Spinal cord (tissue), 10 donors: ENCODE data around the gene KREMEN2. TPM values are rescaled to one million over a fixed set of nuclear protein-coding genes. Genes with fewer than 3 reads are reported as not detected.
"Not testable (repeated sequence)": the region's sequence is repeated elsewhere in the genome, so short reads cannot be mapped to it uniquely, and the experiment has no call there.

Experiments
- DNase-seq, 6 donors: peaks; one replicate each; pipeline versions ENCODE4 v3.0.0 to v3.0.0-alpha.2; 2013 to 2015; ENCODE audit warnings: low spot score in 6 of 6, low read depth in 4 of 6
- H3K27ac ChIP-seq: one replicate; pipeline ENCODE4 v1.5.1; 2013; ENCODE audit warnings: low read depth, low read length, control low read depth
- H3K27me3 ChIP-seq: one replicate; pipeline ENCODE4 v1.6.1; 2013; ENCODE audit warnings: low read length; ENCODE audit not compliant: control insufficient read depth, insufficient read depth
- H3K36me3 ChIP-seq: one replicate; pipeline ENCODE4 v1.6.1; 2013; ENCODE audit warnings: low read length; ENCODE audit not compliant: control insufficient read depth, insufficient read depth
- H3K4me1 ChIP-seq: one replicate; pipeline ENCODE4 v1.6.1; 2013; ENCODE audit warnings: low read length; ENCODE audit not compliant: control insufficient read depth, insufficient read depth
- H3K4me3 ChIP-seq: one replicate; pipeline ENCODE4 v1.5.1; 2013; ENCODE audit warnings: low read depth, low read length, control low read depth
- H3K9me3 ChIP-seq: one replicate; pipeline ENCODE4 v1.6.1; 2013; ENCODE audit warnings: low read length; ENCODE audit not compliant: control insufficient read depth, insufficient read depth
- WGBS: methylation state at CpG from one replicate; pipeline ENCODE4 v1.1.5; 2013; ENCODE audit warnings: missing lambda C conversion rate; ENCODE audit not compliant: insufficient coverage; 5-methylcytosine and 5-hydroxymethylcytosine counted together
- polyA plus RNA-seq, 2 donors: library from polyadenylated mRNA; unstranded; fragments of 120-200 nt; gene quantifications; one replicate each; pipeline ENCODE4 v1.2.1, GENCODE V29; 2013; ENCODE audit not compliant: insufficient read length in 2 of 2
- total RNA-seq, 2 donors: library from RNA; depleted of rRNA in 1 of 2; stranded (reverse); fragments of 120-200 nt in 1 of 2; fragments of >200 nt in 1 of 2; gene quantifications; one replicate each; pipeline versions ENCODE4 v1.2.3 to v1.2.4, GENCODE V29; 2013 to 2014
- donor health status: healthy.

KREMEN2 gene
- total and polyA plus RNA-seq, 4 donors = 0.17 to 1.6 (median 0.82) TPM

GRCh38 chr16:2938206-2938605 is 25.9 kb upstream of the KREMEN2 start:
- WGBS = 95% methylated on average over 9 of the region's 12 CpGs
- H3K4me1 ChIP-seq = no peaks in the 10 kb centered on the region

DNA sequence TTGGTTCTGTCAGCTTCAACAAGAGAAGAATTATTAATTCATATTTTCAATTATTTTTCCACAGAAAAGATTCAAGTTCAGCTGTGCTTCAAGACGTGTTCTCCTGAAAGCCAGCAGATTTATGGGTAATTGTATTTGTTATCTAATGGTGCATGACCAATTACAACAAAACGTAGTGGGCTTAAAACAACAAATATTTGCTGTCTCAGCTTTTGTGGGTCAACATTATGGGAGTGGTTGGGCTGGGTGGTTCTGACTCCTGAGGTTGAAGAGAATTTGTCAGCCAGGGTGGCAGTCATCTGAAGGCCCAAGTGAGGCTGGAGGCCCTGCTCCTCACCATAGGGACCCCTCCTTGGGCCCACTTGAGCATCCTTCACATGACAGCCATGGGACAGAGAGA is 24.1 kb upstream of the KREMEN2 start:
- H3K36me3 ChIP-seq = peaks cover 83% of the 10 kb centered on the region
- no peaks in the 10 kb centered on the region for H3K27me3 ChIP-seq
- no peaks in the 10 kb centered on the region for H3K4me1 ChIP-seq
- no peak for DNase-seq
- no CpG with 5 or more reads among the region's 2 CpGs for WGBS
- no peaks in the 10 kb centered on the region for H3K9me3 ChIP-seq
- no peak overlapping the region for H3K4me3 ChIP-seq
- H3K27ac ChIP-seq = no peak overlapping the region

More at GRCh38 chr16:2938206-2938605, 25.9 kb upstream of the KREMEN2 start:
- Histone ChIP-seq H3K4me3 (no peak overlapping the region), H3K36me3 (peaks cover 89% of the 10 kb centered on the region), H3K27me3 (no peaks in the 10 kb centered on the region), H3K27ac (no peak overlapping the region), H3K9me3 (no peaks in the 10 kb centered on the region)
- DNase-seq = no peak

DNA sequence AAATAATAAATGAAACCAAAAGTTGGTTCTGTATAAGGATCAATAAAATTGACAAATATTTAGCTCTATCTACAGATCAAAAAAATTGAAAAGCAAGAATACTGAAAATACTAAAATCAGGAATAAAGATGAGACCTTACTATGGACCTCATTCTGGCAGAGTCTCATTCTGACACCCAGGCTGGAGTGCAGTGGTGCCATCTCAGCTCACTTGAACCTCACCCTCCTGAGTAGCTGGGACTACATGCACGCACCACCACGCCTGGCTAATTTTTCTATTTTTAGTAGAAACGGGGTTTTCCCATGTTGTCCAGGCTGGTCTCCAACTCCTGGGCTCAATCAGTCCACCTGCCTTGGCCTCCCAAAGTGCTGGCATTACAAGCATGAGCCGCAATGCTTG is 22.0 kb upstream of the KREMEN2 start:
- H3K9me3 ChIP-seq = no peaks in the 10 kb centered on the region
- no peak overlapping the region for H3K27ac ChIP-seq
- DNase-seq = no peak
- 93% methylated on average over 4 of the region's 4 CpGs for WGBS
- H3K4me1 ChIP-seq = no peaks in the 10 kb centered on the region
- no peaks in the 10 kb centered on the region for H3K27me3 ChIP-seq
- H3K4me3 ChIP-seq = no peak overlapping the region
- H3K36me3 ChIP-seq = peaks cover 66% of the 10 kb centered on the region

- H3K4me3 ChIP-seq, H3K27ac ChIP-seq, H3K9me3 ChIP-seq, H3K27me3 ChIP-seq, DNase-seq, H3K4me1 ChIP-seq: not testable (repeated sequence)
- 74% methylated on average over 5 of the region's 12 CpGs for whole genome bisulfite sequencing
- H3K36me3 ChIP-seq = peaks cover 61% of the 10 kb centered on the region
These were observed 20.4 kb upstream of the KREMEN2 start for GRCh38 chr16:2943716-2944115.

DNA sequence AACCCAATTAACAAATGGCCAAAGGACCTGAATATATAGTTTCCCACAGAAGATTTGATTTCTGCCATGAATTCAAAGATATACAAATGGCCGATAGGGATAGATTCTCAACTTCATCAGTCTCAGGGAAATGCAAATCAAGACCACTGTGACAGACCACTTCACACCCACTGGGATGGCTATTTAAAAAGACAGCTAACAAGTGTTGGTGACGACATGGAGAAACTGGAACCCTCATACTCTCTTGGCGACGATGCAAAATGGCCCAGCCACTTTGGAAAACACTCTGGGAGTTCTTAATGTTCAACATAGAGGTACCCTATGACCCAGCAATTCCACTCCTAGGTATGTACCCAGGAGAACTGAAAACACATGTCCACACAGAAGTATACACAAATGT is 17.4 kb upstream of the KREMEN2 start:
- no peaks in the 10 kb centered on the region for H3K9me3 ChIP-seq
- DNase-seq = no peak
- no peak overlapping the region for H3K4me3 ChIP-seq
- WGBS = 93% methylated on average over 3 of the region's 4 CpGs
- no peaks in the 10 kb centered on the region for H3K27me3 ChIP-seq
- H3K36me3 ChIP-seq = peaks cover 62% of the 10 kb centered on the region
- H3K4me1 ChIP-seq = no peaks in the 10 kb centered on the region
- H3K27ac ChIP-seq = no peak overlapping the region

GRCh38 chr16:2948807-2949704 is 15.0 kb upstream of the KREMEN2 start:
- peaks cover 4% of the 10 kb centered on the region for H3K4me1 ChIP-seq
- H3K27me3 ChIP-seq = no peaks in the 10 kb centered on the region
- H3K27ac ChIP-seq = no peak overlapping the region
- H3K36me3 ChIP-seq = peaks cover 45% of the 10 kb centered on the region
- H3K9me3 ChIP-seq = no peaks in the 10 kb centered on the region
- DNase-seq = no peak
- WGBS = 87% methylated on average over 32 of the region's 36 CpGs
- no peak overlapping the region for H3K4me3 ChIP-seq

DNA sequence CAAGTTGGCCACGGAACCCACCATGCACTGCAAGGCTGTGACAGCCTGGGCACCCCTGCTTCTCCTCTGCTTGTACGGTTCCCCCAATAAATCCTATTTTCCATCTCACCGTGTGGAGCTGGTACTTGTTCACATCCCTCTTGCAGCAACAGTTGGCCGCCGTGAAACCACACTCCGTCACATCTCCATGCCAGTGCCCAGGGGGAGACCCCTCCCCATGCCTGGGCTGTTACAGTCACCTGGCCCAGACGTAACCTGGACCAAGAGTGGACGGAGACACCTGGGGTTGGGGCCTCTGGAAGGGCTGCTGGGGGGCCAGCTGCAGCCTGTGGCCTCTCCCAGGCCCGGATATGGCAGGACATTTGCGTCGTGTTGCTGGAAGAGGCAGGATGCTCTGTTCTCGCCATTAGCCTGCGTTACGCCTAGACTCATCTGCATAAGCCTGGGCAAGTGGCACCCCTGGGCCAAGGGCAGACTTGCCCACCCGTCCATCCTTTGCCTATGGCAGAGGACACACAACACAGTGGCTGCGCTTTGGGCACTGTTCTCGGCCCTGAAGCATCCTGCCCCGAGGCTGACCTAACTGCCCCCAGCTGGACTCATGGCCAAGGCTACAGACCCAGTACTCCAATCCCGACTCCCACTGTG is 14.2 kb upstream of the KREMEN2 start:
- Histone ChIP-seq H3K27ac (no peak overlapping the region), H3K4me3 (no peak overlapping the region), H3K27me3 (peaks cover 4% of the 10 kb centered on the region), H3K9me3 (no peaks in the 10 kb centered on the region), H3K4me1 (peaks cover 6% of the 10 kb centered on the region), H3K36me3 (peaks cover 43% of the 10 kb centered on the region)
- 89% methylated on average over 19 of the region's 19 CpGs for WGBS
- DNase-seq = no peak

- H3K9me3 ChIP-seq = no peaks in the 10 kb centered on the region
- no peak overlapping the region for H3K4me3 ChIP-seq
- peaks cover 4% of the 10 kb centered on the region for H3K27me3 ChIP-seq
- WGBS = 95% methylated on average over 13 of the region's 13 CpGs
- H3K36me3 ChIP-seq = peaks cover 39% of the 10 kb centered on the region
- peaks cover 6% of the 10 kb centered on the region for H3K4me1 ChIP-seq
- H3K27ac ChIP-seq = no peak overlapping the region
- DNase-seq = no peak
These were observed 13.7 kb upstream of the KREMEN2 start for GRCh38 chr16:2950353-2950724.

GRCh38 chr16:2950773-2951172 is 13.3 kb upstream of the KREMEN2 start:
- WGBS = 83% methylated on average over 16 of the region's 16 CpGs
- H3K4me1 ChIP-seq = peaks cover 6% of the 10 kb centered on the region
- peaks cover 4% of the 10 kb centered on the region for H3K27me3 ChIP-seq
- no peak overlapping the region for H3K4me3 ChIP-seq
- no peak for DNase-seq
- peaks cover 39% of the 10 kb centered on the region for H3K36me3 ChIP-seq
- no peaks in the 10 kb centered on the region for H3K9me3 ChIP-seq
- no peak overlapping the region for H3K27ac ChIP-seq

GRCh38 chr16:2952679-2953078 is 11.4 kb upstream of the KREMEN2 start:
- H3K36me3 ChIP-seq = peaks cover 39% of the 10 kb centered on the region
- DNase-seq = no peak
- no peak overlapping the region for H3K4me3 ChIP-seq
- peaks cover 6% of the 10 kb centered on the region for H3K4me1 ChIP-seq
- peaks cover 7% of the 10 kb centered on the region for H3K27me3 ChIP-seq
- no peak overlapping the region for H3K27ac ChIP-seq
- 74% methylated on average over 11 of the region's 11 CpGs for WGBS
- H3K9me3 ChIP-seq = no peaks in the 10 kb centered on the region
